Panc1 (cell line): ENCODE data around the gene AKIRIN2. TPM values are rescaled to one million over a fixed set of nuclear protein-coding genes. Genes with fewer than 3 reads are reported as not detected.

Experiments
- ATAC-seq: fragments of 200-7000 bp; cut with Tn5 transposase; 2 replicates; pipeline ENCODE4 v1.9.1; 2020; ENCODE audit warnings: mild to moderate bottlenecking, moderate library complexity
- BruUV-seq: library from RNA; stranded (reverse); fragments of 400-500 nt; replicated peaks from 2 replicates; lab custom pipeline; 2021; lab: Mats Ljungman, UMichigan
- CTCF ChIA-PET: fragments of 300-600 bp; sonication (Branson Sonifier 250); formaldehyde crosslinking; loops from one replicate; lab custom pipeline; 2022; ENCODE audit warnings: antibody characterized with exemption; lab: Charles Lee
- POLR2A ChIA-PET: fragments of 300-600 bp; sonication (Branson Sonifier 250); formaldehyde crosslinking; loops from one replicate; lab custom pipeline; 2022; ENCODE audit warnings: antibody characterized with exemption; lab: Charles Lee
- DNase-seq: peaks from one replicate; pipeline ENCODE4 v3.0.0-alpha.2; 2010; ENCODE audit warnings: low read depth, low spot score
- H3K27ac ChIP-seq: 2 replicates; pipeline ENCODE4 v1.5.1; 2011; ENCODE audit warnings: mild to moderate bottlenecking, low read length, inconsistent platforms
- H3K27me3 ChIP-seq: fragments of 200-500 bp; sonication (Bioruptor generic); 2 replicates; pipeline ENCODE4 v1.6.0; 2014; ENCODE audit warnings: low read length, inconsistent platforms; ENCODE audit not compliant: control insufficient read depth, insufficient read depth
- H3K36me3 ChIP-seq: fragments of 200-500 bp; sonication (Bioruptor generic); 2 replicates; pipeline ENCODE4 v1.5.1; 2014; ENCODE audit warnings: inconsistent platforms, mild to moderate bottlenecking, low read length, moderate library complexity; ENCODE audit not compliant: control insufficient read depth, insufficient read depth
- H3K4me1 ChIP-seq: 2 replicates; pipeline ENCODE4 v1.5.1; 2011; ENCODE audit warnings: inconsistent platforms, mild to moderate bottlenecking, low read length, moderate library complexity; ENCODE audit not compliant: control insufficient read depth, insufficient read depth
- H3K4me3 ChIP-seq, 2 experiments: 2 replicates each; pipeline ENCODE4 v1.5.1; 2011 to 2012; ENCODE audit warnings: low read depth in 2 of 2, low read length in 2 of 2, mild to moderate bottlenecking in 2 of 2, inconsistent platforms in 1 of 2, moderate library complexity in 1 of 2
- H3K9me3 ChIP-seq: fragments of 200-500 bp; sonication (Bioruptor generic); 2 replicates; pipeline ENCODE4 v1.5.1; 2014; ENCODE audit warnings: low read depth, mild to moderate bottlenecking, inconsistent platforms, low read length, moderate library complexity; ENCODE audit not compliant: control insufficient read depth, insufficient read depth
- POLR2AphosphoS5 ChIP-seq: IDR thresholded peaks from 2 replicates; pipeline ENCODE4 v1.6.1; 2012; ENCODE audit warnings: mild to moderate bottlenecking, low read depth, low read length, moderate library complexity
- REST ChIP-seq, 2 experiments: IDR thresholded peaks; 2 replicates each; pipeline ENCODE4 v1.6.1; 2011 to 2012; ENCODE audit warnings: low read depth in 2 of 2, control low read depth in 1 of 2, low read length in 1 of 2, mild to moderate bottlenecking in 1 of 2, moderate library complexity in 1 of 2; ENCODE audit not compliant: insufficient read depth in 1 of 2
- SIN3A ChIP-seq: IDR thresholded peaks from 2 replicates; pipeline ENCODE4 v1.6.1; 2012; ENCODE audit warnings: low read depth, mild to moderate bottlenecking, low read length, moderate library complexity, borderline replicate concordance; ENCODE audit not compliant: insufficient read depth
- TCF7L2 ChIP-seq: IDR thresholded peaks from 2 replicates; pipeline ENCODE4 v1.6.1; 2011; ENCODE audit warnings: mild to moderate bottlenecking, low read depth, low read length, inconsistent platforms
- in situ Hi-C: cut with HindIII; loops from 2 replicates; pipeline ENCODE4 v1.10.0; 2016; ENCODE audit warnings: low sequenced_read_pairs, low pct_unique_long_range_greater_than_20kb
- intact Hi-C: fragments of 100-400 bp; cut with micrococcal nuclease; formaldehyde crosslinking; loops from one replicate; pipeline ENCODE4 v1.10.0; 2022; ENCODE audit not compliant: unreplicated experiment
- total RNA-seq: library from RNA; stranded (reverse); gene quantifications from one replicate; pipeline ENCODE4 v1.2.1, GENCODE V29; 2021; ENCODE audit not compliant: unreplicated experiment
- TF ChIP-seq, protein P1 (sequence below): fragments of 450-650 bp; IDR thresholded peaks from 2 replicates; pipeline ENCODE4 v1.5.1; 2017; ENCODE audit warnings: mild to moderate bottlenecking

The AKIRIN2 gene
- total RNA-seq, 1 experiment from 2014 or later, result 47.6 TPM

DNA sequence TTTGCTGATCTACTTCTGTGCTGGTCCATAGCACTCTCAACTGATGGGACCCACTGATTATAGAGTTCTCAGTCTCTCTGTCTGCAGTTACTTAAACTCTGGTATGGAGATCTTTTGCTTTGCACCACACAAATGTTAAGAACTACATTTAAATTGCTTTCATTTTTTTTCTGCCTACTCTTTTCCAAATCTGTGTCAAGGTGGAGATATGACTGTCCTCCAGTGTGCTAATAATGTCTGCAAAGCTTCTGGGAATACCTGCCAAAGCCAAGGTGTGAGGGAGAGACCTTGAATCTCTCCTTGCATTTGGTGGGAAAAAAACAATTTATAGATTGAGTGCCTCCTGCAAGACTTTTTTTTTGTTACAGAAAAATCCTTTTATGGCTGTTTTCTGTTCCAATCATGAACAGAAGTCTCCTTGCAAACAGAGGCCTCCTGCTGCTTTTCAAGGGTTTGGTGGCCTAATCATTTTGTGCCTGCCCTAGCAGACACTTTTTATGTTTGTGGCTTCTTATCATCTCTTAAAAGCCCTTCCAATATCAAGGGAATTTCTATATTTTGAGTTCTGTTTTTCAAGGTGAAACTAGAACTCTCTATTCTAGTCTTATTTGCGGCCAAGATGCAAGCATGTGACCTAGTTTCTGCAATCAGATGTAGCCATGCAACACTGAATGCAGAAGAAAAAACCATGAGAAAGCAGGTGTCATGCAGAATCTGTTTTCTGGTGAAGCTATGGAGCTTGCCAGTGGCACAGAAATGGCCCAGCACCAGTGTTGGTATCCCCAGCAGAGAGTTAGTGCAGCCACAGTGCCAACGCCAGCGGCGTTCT lies 23.2 kb upstream of the AKIRIN2 start:
- no peak overlapping the region for H3K4me3 ChIP-seq
- peaks cover 15% of the 10 kb centered on the region for H3K4me1 ChIP-seq
- ATAC-seq (no peak), DNase-seq (no peak)
- in situ Hi-C loops, result no loop called here
- H3K9me3 ChIP-seq, result no peaks in the 10 kb centered on the region
- CTCF ChIA-PET, result no interaction called here
- no peak for TF ChIP-seq SIN3A
- TF ChIP-seq TCF7L2, result no peak
- TF ChIP-seq POLR2AphosphoS5, result no peak
- TF ChIP-seq, protein P1, sequence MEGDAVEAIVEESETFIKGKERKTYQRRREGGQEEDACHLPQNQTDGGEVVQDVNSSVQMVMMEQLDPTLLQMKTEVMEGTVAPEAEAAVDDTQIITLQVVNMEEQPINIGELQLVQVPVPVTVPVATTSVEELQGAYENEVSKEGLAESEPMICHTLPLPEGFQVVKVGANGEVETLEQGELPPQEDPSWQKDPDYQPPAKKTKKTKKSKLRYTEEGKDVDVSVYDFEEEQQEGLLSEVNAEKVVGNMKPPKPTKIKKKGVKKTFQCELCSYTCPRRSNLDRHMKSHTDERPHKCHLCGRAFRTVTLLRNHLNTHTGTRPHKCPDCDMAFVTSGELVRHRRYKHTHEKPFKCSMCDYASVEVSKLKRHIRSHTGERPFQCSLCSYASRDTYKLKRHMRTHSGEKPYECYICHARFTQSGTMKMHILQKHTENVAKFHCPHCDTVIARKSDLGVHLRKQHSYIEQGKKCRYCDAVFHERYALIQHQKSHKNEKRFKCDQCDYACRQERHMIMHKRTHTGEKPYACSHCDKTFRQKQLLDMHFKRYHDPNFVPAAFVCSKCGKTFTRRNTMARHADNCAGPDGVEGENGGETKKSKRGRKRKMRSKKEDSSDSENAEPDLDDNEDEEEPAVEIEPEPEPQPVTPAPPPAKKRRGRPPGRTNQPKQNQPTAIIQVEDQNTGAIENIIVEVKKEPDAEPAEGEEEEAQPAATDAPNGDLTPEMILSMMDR, result no peak
- TF ChIP-seq REST (IDR thresholded peaks at IDR 0.05; ENCODE audit: insufficient read depth in 1 of 2, low read depth in 2 of 2, low read length in 1 of 2), result no peak
- no TSS peak for BruUV-seq
- no peaks in the 10 kb centered on the region for H3K36me3 ChIP-seq
- POLR2A ChIA-PET, result no interaction called here
- intact Hi-C loops, result no loop called here
- H3K27ac ChIP-seq, result no peak overlapping the region
- no peaks in the 10 kb centered on the region for H3K27me3 ChIP-seq

DNA sequence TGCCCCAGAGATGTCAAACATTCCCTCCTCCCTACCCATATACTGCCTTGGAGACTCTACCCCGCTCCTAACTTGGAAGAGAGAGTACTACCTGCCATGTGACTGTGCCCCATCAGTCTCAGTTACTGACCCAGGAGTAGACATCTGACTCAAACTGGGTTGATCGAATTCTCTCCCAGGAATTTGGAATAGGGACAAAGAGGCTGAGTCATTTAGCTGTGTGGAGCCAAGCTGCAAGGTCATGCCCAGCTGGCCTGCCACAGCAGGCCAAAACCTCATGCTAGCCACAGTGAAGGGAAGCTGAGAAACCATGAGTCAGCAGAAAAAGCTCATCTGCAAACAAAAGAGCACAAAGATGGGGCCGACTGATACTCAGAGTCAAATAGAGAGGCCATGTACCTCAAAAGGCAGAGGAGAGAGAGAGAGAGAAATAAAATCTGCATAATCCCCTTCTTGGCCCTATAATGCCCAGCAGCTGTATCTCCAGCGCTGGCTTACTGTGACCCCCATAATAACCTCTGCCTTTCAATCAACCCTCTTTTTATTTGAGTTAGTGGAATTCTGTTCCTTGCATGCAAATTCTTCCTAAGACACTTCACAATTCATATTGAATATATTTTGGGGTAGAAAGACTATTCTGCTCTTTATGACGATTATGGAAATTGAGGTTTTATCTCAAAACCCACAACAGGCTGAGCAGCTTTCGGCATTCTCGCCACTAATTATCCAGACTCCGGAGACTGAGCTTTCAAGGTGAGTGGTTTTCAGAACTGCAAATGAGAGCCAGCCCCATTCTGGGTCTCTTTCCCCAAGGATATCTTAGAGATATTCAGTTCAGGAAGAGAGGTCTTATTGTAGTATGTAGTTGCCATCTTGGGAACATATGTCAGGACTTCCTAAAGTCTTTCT lies 21.4 kb upstream of the AKIRIN2 start:
- peak; percentile 95 for ATAC-seq
- H3K4me1 ChIP-seq, result peaks cover 15% of the 10 kb centered on the region
- H3K36me3 ChIP-seq, result no peaks in the 10 kb centered on the region
- intact Hi-C loops, result no loop called here
- H3K27ac ChIP-seq, result peak overlapping the region; percentile 74
- 0 out of 2 replicates have a peak, but pooled peaks have one; percentile 65 for TF ChIP-seq SIN3A
- peak; percentile 32; the same call in 1 of the 2 replicates for TF ChIP-seq TCF7L2
- TF ChIP-seq POLR2AphosphoS5, result peak; percentile 61; the same call in 1 of the 2 replicates
- TF ChIP-seq REST (IDR thresholded peaks at IDR 0.05; ENCODE audit: insufficient read depth in 1 of 2, low read depth in 2 of 2, low read length in 1 of 2), result no peak
- TF ChIP-seq, protein P1, result no peak
- CTCF ChIA-PET, result interaction anchor here (0.7 kb wide), 2 partner anchors 131 to 515 kb away, joined by 3 to 4 read pairs; no protein-coding TSS in a partner anchor
- POLR2A ChIA-PET, result interaction anchor here (0.8 kb wide), 1 partner anchor 21 kb away, joined by 3 read pairs; the partner anchor contains the start of gene AKIRIN2
- in situ Hi-C loops, result no loop called here
- H3K27me3 ChIP-seq, result no peaks in the 10 kb centered on the region
- BruUV-seq, result no TSS peak
- no peak overlapping the region for H3K4me3 ChIP-seq
- peak; percentile 97 for DNase-seq
- no peaks in the 10 kb centered on the region for H3K9me3 ChIP-seq
